Bone marrow (tissue), 2 donors: ENCODE data around the gene PNPLA3.

ENCODE experiments used
- DNase-seq, 2 donors: peaks; one replicate each; lab custom pipeline; 2025; lab: John Stamatoyannopoulos, UW

The PNPLA3 gene

DNA sequence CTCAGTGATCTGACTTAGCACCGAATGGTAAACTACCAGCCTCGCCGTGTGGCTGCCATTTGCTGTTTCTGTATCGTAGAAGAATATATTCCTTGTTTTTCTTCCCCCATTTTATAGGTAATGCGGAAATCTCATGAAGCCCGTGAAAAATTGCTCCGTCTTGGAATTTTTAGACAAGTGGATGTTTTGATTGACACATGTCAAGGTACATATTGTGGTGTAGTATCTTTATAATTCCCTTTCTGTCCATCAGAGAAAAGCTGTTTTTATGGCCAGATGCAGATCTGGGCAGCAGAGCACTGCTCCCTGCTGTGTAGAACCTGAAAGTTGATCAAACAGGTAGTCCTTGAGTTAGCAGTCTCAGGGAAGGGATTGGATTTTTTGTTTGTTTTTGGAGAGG, 45.0 kb downstream of the PNPLA3 start:
- DNase-seq = no peak

DNA sequence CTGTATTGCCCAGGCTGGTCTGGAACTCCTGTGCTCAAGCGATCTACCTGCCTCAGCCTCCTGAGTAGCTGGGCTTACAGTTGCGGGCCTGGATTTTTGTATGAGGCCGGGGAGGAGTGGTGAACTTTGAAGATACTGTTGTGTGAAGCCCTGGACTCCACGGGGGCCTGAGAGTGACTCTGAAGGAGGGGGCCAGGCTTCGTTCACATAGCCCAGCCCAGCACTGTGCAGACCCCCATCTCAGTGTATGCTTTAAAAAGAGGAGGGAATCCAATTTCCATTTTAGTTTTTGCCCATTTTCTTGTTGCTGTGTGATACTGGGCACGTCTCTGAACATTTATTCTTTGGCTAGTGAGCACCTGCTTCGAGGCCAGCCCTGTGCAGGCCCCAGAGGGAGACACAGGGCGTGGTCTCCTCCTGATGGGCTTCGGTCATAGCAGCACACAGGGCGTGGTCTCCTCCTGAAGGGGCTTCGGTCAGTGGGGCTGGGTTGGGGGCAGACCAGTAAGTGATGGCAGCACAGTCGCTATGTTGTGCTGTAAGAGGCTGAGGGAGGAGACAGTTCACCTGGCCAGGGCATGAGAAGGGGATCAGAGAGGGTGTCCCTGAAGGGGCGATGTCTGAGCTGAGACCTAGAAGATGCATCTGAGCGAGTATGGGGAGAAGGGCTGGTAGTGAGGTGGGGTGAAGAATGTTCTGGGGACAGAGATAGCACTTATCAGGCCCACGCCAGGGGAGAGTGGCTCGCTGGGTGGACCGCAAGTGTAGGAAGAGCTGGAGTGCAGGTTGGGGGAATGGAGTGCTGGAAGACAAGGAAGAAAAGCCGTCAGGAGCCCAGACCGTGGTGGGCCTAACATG, 45.6 kb downstream of the PNPLA3 start:
- DNase-seq = no peak

DNA sequence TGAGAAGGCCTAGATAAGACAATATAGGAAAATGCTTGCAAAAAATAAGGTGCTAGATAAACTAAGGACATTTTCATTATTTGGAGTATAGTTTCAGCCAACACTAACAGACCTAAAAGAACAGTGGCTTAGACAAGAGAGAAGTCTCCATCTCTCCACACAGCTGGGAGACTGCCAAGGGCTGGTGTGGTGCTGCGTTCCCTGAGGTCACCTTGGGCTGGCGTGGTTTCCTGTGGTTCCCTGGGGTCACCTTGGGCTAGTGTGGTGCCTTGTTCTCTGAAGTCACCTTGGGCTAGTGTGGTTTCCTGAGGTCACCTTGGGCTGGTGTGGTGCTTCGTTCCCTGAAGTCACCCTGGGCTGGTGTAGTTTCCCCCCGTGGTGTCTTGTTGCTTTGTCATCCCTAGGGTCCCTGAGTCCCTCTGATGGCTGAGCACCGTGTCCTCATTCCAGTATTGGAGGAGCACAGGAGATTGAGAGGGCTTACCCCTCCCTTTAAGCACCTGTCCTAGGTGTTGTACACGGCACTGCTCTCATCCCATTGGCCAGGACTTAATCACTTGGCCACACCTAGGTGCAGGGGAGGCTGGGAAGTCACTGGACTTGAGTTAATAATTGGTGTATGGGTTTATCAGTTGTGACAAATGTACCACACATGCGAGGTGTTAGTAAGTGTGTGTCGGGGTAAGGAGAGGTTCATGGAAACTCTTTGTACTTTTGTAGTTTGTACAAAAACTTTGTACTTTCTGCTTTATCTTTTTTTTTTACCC, 46.6 kb downstream of the PNPLA3 start:
- no peak for DNase-seq

DNA sequence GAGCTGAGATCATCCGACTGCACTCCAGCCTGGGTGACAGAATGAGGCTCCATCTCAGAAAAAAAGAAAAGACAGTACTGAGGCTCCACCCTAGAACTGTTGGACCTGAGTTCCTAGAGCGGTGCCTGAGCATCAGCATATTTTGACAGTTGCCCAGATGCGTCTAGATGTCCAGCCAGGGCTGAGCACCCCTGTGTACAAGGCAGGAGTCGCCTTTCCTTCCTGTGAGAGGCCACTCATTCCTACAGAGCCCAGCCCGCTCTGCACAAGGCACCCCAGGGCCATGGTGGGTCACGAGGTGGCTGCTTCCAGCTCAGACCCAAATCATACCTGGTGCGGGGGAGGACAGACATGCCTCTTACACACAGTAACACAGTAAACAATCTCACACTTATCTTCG, 47.5 kb downstream of the PNPLA3 start:
- DNase-seq = no peak

GRCh38 chr22:43972931-43973462, 49.4 kb downstream of the PNPLA3 start:
- DNase-seq = no peak

DNA sequence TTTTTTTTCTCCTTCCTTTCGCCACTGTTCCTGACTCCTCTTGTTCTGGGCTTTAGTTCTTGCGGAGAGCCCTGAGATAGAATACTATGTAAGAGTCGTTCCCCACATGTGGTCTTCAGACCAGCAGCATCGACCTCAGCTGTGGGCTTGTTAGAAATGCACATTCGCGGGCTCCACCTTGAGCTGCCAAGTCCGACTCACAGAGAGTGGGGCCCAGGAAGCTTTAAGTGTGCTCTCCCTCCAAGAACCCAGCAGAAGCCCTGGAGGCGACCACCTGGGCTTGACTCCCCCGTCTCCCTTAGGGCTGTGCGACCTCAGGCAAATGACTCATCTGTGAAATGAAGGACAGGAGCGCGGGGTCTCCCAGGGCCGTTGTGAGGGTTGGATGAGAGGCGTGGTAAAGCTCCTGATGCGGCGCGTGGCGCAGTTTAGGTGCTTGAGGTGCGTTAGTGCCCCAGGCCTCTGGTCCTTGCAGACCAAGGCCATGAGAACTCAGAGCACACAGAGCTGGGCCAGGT, 50.5 kb downstream of the PNPLA3 start:
- DNase-seq = no peak

DNA sequence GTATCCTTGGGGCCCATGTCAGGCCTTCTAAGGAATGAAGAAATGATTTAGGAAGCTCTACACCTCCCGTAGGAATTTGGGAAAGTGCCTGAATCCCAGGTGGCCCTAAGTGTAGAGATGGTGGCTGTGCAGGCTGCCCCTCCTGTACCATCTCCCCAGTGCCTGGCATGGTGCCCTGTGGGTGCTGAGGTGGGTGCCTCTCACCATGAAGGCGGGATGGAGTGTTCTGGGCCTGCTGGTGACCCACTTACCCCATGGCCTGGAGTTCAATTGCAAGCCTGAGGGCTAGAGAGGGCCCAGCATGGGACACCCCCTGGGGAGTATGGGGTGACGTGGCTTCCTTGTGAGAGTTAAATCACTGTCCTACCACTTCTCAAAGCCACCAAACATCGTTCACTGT, 51.4 kb downstream of the PNPLA3 start:
- no peak for DNase-seq

DNA sequence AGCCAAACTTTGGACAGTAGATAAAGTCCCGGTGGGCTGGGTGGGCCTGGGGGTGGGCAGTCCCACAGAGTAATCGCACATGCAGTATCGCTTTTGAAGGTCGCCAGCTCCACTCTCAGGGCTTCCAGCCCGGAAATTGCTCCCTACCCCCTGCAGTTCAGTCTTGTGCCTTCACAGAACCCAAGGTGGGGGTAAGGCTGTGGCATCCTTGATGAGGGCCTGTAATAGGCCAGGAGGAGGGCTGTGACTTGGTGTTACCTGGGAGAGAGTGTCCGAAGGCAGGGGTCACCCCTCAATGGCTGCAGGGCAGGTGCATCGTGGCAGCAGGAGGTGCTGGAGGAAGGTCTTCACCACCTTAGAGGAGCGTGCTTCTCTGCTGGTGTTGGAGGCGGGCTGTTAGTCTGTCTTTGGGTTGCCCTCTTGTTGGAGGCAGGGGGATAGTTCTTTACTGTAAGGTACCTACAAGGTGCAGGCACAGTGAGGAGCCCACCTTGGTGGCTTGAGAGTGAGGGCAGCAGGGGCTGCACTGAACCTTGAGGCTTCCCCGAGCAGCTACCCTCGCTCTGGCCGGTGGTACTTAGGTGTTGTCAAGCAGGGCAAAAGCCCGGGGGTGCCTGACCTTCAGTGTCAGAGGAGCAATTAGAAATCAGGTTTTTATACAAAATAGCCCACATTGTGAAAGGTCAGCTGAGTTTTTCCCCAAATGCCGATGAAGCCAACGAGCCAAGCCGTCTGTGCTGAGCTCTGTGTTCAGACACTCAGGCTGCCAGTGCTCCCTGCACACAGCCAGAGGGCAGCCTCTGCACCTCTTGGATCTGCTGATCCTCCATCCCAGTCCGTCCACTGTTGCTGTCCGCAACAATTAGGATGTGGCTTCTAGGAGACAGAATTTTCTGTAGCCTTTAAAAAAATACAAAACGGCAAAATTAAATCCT, 53.5 kb downstream of the PNPLA3 start:
- DNase-seq = no peak

DNA sequence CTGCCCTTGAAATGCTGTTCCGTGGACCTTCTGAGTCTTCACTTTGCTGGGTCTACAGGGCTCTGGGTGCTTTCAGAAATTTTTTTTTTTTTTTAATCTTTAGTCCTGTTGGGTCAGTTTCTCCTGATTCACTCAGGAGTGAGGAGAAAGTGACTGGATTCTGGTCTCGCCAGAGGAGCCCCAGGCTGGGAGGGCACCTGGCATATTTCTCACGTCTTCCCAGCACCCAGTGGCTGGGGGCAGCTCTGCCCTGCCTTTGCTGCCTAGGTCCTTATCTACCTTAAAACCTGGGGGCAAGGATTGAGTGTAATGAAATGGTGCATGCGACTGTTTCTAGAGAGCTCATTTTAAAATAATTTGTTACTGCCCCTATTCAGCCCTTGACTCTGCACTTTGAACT, 55.0 kb downstream of the PNPLA3 start:
- no peak for DNase-seq

DNA sequence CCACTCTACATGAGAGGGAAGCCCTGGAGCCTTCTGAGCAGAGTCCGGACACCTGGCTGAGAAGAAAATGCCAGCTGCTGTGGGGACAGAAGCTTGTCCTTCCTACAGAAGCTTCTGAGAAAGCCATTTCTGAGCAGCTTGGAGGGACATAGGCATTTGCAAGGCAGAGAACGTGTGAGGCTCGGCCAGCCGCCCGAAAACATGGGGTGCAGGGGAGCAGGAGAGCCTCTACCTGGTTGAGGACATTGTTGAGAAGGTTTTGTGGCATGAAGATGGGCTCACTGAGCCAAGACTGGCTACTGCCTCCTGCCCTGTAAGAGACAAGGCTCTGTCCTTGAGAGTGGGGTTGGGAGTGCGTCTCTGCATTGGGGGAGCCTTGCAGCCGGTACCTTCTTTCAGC, 57.0 kb downstream of the PNPLA3 start:
- DNase-seq = no peak

GRCh38 chr22:43980996-43981395, 57.4 kb downstream of the PNPLA3 start:
- no peak for DNase-seq

GRCh38 chr22:43983808-43984207, 60.2 kb downstream of the PNPLA3 start:
- no peak for DNase-seq

GRCh38 chr22:43985532-43985931, 61.9 kb downstream of the PNPLA3 start:
- DNase-seq = no peak

GRCh38 chr22:43988116-43988820, 64.7 kb downstream of the PNPLA3 start:
- DNase-seq = no peak

DNA sequence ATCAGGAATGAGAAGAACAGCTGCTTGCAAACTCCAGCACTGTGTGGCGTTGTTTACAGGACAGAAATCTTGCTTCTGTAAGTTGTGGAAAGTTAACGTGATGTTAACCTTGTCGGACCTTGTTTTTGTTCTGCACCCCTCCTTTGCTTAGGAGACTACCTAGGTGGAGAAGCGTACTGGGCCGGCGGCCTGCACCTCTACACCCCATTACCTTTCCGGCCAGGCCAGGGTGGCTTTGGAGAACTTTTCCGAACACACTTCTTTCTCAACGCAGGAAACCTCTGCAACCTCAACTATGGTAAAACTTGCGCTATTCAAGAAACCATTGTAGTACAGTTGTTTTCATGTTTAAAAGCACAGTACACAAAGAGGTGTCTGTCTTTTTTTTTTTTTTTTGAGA, 65.4 kb downstream of the PNPLA3 start:
- no peak for DNase-seq

DNA sequence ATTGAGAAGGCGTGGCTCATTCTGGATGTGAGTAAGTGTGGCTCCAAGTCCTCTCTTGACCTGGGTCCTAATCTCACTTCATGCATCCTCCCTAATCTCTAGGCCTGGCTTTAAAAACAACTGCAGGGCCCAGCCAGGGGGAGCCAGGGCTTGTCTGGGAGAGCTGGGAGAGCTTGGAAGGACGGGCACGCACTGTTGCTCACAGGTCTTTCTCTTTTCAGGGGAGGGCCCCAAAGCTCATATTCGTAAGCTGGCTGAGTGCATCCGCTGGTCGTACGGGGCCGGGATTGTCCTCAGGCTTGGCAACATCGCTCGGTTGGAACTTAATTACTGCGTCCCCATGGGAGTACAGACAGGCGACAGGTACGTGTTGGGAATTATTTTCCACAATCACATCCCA, 66.4 kb downstream of the PNPLA3 start:
- no peak for DNase-seq

DNA sequence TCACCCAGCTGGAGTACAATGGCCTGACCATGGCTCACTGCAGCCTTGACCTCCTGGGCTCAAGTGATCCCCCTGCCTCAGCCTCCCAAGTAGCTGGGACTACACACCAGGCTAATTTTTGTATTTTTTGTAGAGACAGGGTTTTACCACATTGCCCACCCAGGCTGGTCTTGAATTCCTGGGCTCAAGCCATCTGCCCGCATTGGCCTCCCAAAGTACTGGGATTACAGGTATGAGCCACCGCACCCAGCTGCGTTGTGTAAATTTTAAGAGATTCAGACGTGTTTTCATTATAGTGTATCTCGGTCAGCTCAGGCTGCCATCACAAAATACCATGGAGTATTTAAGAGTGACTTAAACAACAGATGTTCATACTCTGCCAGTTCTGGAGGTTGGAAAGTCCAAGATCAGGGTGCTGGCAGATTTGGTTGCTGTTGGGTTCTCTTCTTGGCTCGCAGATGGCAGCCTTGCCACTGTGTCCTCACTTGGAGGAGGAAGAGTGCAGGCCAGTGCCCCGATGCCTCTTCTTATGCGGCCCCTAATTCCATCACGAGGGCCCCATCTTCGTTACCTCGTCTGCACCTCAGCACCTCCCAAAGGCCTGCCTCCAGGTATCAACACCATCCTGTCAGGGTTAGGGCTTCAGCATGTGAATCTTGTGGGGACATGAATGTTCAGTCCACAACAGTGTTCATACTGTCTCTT, 67.9 kb downstream of the PNPLA3 start:
- DNase-seq = no peak

DNA sequence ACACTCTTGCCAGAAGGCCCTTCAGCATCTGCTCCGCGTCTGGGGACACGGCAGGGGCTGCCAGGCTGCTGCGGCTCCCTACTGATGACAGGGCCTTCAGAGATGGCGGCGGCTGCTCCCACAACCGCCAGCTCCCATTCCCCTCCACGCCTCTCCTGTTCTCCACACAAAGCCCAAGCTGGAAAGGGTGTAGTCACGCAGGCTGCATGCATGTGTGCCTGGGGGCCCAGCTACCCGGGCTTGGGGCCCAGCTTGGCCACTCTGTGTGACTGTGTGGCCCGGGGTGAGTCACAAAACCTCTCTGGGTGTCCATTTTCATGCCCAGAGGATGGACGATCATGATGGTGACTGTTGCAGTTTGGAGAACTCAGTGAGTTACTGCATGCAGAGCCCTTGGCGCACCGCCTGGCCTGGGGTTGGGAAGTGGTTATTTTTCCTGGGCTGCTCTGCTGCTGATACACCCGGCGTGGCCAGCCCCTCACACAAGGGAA, 68.8 kb downstream of the PNPLA3 start:
- no peak for DNase-seq

- peak; percentile 7 to 28 for DNase-seq
Observed at GRCh38 chr22:43993072-43993760, 69.6 kb downstream of the PNPLA3 start.

DNA sequence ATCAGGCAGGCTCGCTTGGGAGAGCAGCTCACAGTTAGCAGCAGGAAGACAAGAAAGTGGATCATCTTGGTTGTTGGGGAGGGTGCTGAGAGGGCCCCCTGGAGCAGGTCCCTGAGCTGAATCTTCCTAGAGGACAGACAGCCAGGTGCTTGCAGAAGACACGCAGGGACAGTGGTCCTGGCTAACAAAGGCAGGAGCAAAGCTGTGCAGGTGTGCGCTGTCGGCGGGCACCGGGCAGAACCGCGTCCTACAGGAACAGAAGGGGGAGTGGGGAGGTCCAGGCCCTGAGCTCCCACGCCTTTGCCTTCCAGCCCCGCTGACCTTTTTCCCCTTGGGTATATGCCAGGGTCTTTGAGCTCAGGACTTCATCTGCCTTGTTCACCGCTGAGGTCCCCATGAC, 70.4 kb downstream of the PNPLA3 start:
- DNase-seq = no peak
